HCT116 (cell line): ENCODE data around the gene TMEM212. TPM values are rescaled to one million over a fixed set of nuclear protein-coding genes. Genes with fewer than 3 reads are reported as not detected.

Source experiments
- ATAC-seq: fragments of 200-7000 bp; cut with Tn5 transposase; 2 replicates; pipeline ENCODE4 v1.9.1; 2020; ENCODE audit warnings: mild to moderate bottlenecking, moderate library complexity
- BruUV-seq: library from RNA; stranded (reverse); fragments of 400-500 nt; replicated peaks from 2 replicates; lab custom pipeline; 2021; lab: Mats Ljungman, UMichigan
- CTCF ChIA-PET: fragments of 300-600 bp; sonication (Branson Sonifier 250); formaldehyde crosslinking; loops from one replicate; lab custom pipeline; 2021; ENCODE audit warnings: antibody characterized with exemption; lab: Charles Lee
- POLR2A ChIA-PET: fragments of 300-600, 350-600 bp; sonication (Branson Sonifier 250); formaldehyde crosslinking; loops from one replicate; lab custom pipeline; 2021; ENCODE audit warnings: antibody characterized with exemption; lab: Charles Lee
- RAD21 ChIA-PET, 2 experiments: fragments of 300-600 bp; sonication (Branson Sonifier 250); formaldehyde crosslinking; loops; one replicate each; lab custom pipeline; 2023; ENCODE audit warnings: low total read pairs in 2 of 2; ENCODE audit not compliant: uncharacterized antibody in 2 of 2, unreplicated experiment in 2 of 2, low non-redundant PET in 1 of 2; lab: Charles Lee
- DNase-seq: peaks from one replicate; pipeline ENCODE4 v3.0.0-alpha.2; 2010; ENCODE audit warnings: low read depth, low spot score
- H2AFZ ChIP-seq: fragments of 200-600 bp; shearing (Covaris generic), sonication (generic); 2 replicates; pipeline ENCODE4 v1.6.1; 2017; ENCODE audit warnings: low read depth, mixed run types, mixed read lengths, antibody characterized with exemption, low read length; ENCODE audit not compliant: poor library complexity, severe bottlenecking
- H3K27ac ChIP-seq: 2 replicates; pipeline ENCODE4 v1.5.1; 2012; ENCODE audit warnings: low read depth, low read length
- H3K27me3 ChIP-seq: fragments of 200-600 bp; sonication (generic); 2 replicates; pipeline ENCODE4 v1.6.1; 2016; ENCODE audit warnings: mixed run types, low read length, mixed read lengths; ENCODE audit not compliant: insufficient read depth
- H3K36me3 ChIP-seq, 2 experiments: fragments of 200-500 bp in 1 of 2; fragments of 200-600 bp in 1 of 2; sonication (Bioruptor generic) in 1 of 2; sonication (generic) in 1 of 2; 2 replicates each; pipeline versions ENCODE4 v1.5.1 to v1.6.1; 2014 to 2016; ENCODE audit warnings: low read length in 2 of 2, inconsistent platforms in 1 of 2, mixed read lengths in 1 of 2, mixed run types in 1 of 2; ENCODE audit not compliant: insufficient read depth in 2 of 2, control insufficient read depth in 1 of 2
- H3K4me1 ChIP-seq, 2 experiments: fragments of 200-600 bp in 1 of 2; sonication (generic) in 1 of 2; 2 replicates each; pipeline versions ENCODE4 v1.5.1 to v1.6.1; 2012 to 2017; ENCODE audit warnings: low read length in 2 of 2, inconsistent platforms in 1 of 2, mild to moderate bottlenecking in 1 of 2, mixed read lengths in 1 of 2, mixed run types in 1 of 2, moderate library complexity in 1 of 2; ENCODE audit not compliant: insufficient read depth in 2 of 2, control insufficient read depth in 1 of 2
- H3K4me2 ChIP-seq: fragments of 200-600 bp; sonication (generic); 2 replicates; pipeline ENCODE4 v1.6.1; 2017; ENCODE audit warnings: mixed run types, low read length, mixed read lengths
- H3K4me3 ChIP-seq, 2 experiments: fragments of 200-600 bp in 1 of 2; sonication (generic) in 1 of 2; replicated peaks in 1 of 2; 2 replicates each; pipeline ENCODE4 v1.5.1; 2011 to 2016; ENCODE audit warnings: low read length in 2 of 2, control low read depth in 1 of 2, low read depth in 1 of 2, mild to moderate bottlenecking in 1 of 2, mixed read lengths in 1 of 2, mixed run types in 1 of 2
- H3K79me2 ChIP-seq: fragments of 200-600 bp; sonication (generic); 2 replicates; pipeline ENCODE4 v1.6.1; 2017; ENCODE audit warnings: mild to moderate bottlenecking, mixed run types, low read length, moderate library complexity, mixed read lengths; ENCODE audit not compliant: insufficient read depth
- H3K9ac ChIP-seq: fragments of 200-600 bp; sonication (generic); 2 replicates; pipeline ENCODE4 v1.6.1; 2016; ENCODE audit warnings: low read length, mixed read lengths
- H3K9me2 ChIP-seq: fragments of 200-600 bp; sonication (generic), shearing (Covaris generic); 2 replicates; pipeline ENCODE4 v1.6.1; 2017; ENCODE audit warnings: mixed run types, mild to moderate bottlenecking, moderate library complexity; ENCODE audit not compliant: insufficient read depth
- H3K9me3 ChIP-seq, 2 experiments: fragments of 200-500 bp in 1 of 2; fragments of 200-600 bp in 1 of 2; sonication (Bioruptor generic) in 1 of 2; sonication (generic) in 1 of 2; 2 replicates each; pipeline ENCODE4 v1.6.1; 2014 to 2017; ENCODE audit warnings: low read length in 2 of 2, mixed read lengths in 2 of 2, inconsistent platforms in 1 of 2, low read depth in 1 of 2, mild to moderate bottlenecking in 1 of 2, mixed run types in 1 of 2, moderate library complexity in 1 of 2; ENCODE audit not compliant: control insufficient read depth in 1 of 2, insufficient read depth in 1 of 2
- H4K20me1 ChIP-seq: fragments of 200-600 bp; sonication (generic), shearing (Covaris generic); 2 replicates; pipeline ENCODE4 v1.6.1; 2017; ENCODE audit warnings: mixed run types, mild to moderate bottlenecking, moderate library complexity; ENCODE audit not compliant: insufficient read depth
- ATF3 ChIP-seq: IDR thresholded peaks from 2 replicates; pipeline ENCODE4 v1.6.1; 2012
- CBX3 ChIP-seq: IDR thresholded peaks from 2 replicates; pipeline ENCODE4 v1.6.1; 2012; ENCODE audit warnings: low read depth
- CEBPB ChIP-seq: IDR thresholded peaks from 2 replicates; pipeline ENCODE4 v1.6.1; 2012; ENCODE audit warnings: low read depth
- CTCF ChIP-seq, 3 experiments: fragments of 200-600 bp in 1 of 3; sonication (generic) in 1 of 3; IDR thresholded peaks in 2 of 3; conservative IDR thresholded peaks in 1 of 3; 2 replicates each; pipeline ENCODE4 v1.5.1; 2012 to 2017; ENCODE audit warnings: low read depth in 2 of 3, low read length in 2 of 3, antibody characterized with exemption in 1 of 3, borderline replicate concordance in 1 of 3, control low read depth in 1 of 3, mild to moderate bottlenecking in 1 of 3, mixed read lengths in 1 of 3, mixed run types in 1 of 3, moderate library complexity in 1 of 3; ENCODE audit not compliant: insufficient read depth in 1 of 3
- EGR1 ChIP-seq: IDR thresholded peaks from 2 replicates; pipeline ENCODE4 v1.6.1; 2012; ENCODE audit warnings: low read depth
- RAD21 ChIP-seq: IDR thresholded peaks from 2 replicates; pipeline ENCODE4 v1.6.1; 2012; ENCODE audit warnings: low read depth, mild to moderate bottlenecking
- SP1 ChIP-seq: IDR thresholded peaks from 2 replicates; pipeline ENCODE4 v1.6.1; 2012; ENCODE audit warnings: low read depth
- TCF7L2 ChIP-seq: IDR thresholded peaks from 2 replicates; pipeline ENCODE4 v1.7.0; 2011; ENCODE audit warnings: borderline replicate concordance, inconsistent platforms; ENCODE audit not compliant: insufficient read depth, insufficient read length; ENCODE audit errors: extremely low read depth
- YY1 ChIP-seq: IDR thresholded peaks from 2 replicates; pipeline ENCODE4 v1.6.1; 2011; ENCODE audit warnings: low read length, low read depth, moderate library complexity, mild to moderate bottlenecking; ENCODE audit not compliant: insufficient replicate concordance; ENCODE audit errors: extremely low read depth
- ZBTB33 ChIP-seq: IDR thresholded peaks from 2 replicates; pipeline ENCODE4 v1.6.1; 2011; ENCODE audit warnings: mild to moderate bottlenecking, low read length, moderate library complexity; ENCODE audit not compliant: insufficient replicate concordance; ENCODE audit errors: extremely low read depth
- ZFX ChIP-seq: fragments of 450-650 bp; IDR thresholded peaks from 2 replicates; pipeline ENCODE4 v1.6.1; 2017
- intact Hi-C: fragments of 100-400 bp; cut with micrococcal nuclease; formaldehyde crosslinking; loops from 2 replicates; pipeline ENCODE4 v1.10.0; 2022
- total RNA-seq: library from RNA; stranded (reverse); gene quantifications from one replicate; pipeline ENCODE4 v1.2.1, GENCODE V29; 2021; ENCODE audit not compliant: unreplicated experiment

Gene TMEM212
- total RNA-seq, 1 experiment from 2014 or later = not detected

GRCh38 chr3:171824116-171824515 is 19.0 kb upstream of the TMEM212 start (continued):
- TF ChIP-seq CEBPB = no peak
- no peak for TF ChIP-seq ATF3
- TF ChIP-seq ZBTB33 = no peak

GRCh38 chr3:171824824-171825221 is 18.3 kb upstream of the TMEM212 start:
- Histone ChIP-seq H3K27me3 (no peaks in the 10 kb centered on the region), H3K9me3 (no peaks in the 10 kb centered on the region), H4K20me1 (no peaks in the 10 kb centered on the region), H3K4me1 (peaks cover 0 to 1% of the 10 kb centered on the region in 2 experiments; a peak in 1 of 4 replicates), H3K4me3 (no peak overlapping the region), H3K9me2 (no peaks in the 10 kb centered on the region), H3K36me3 (no peaks in the 10 kb centered on the region), H3K27ac (no peak overlapping the region), H2AFZ (no peak overlapping the region), H3K79me2 (no peaks in the 10 kb centered on the region), H3K9ac (no peak overlapping the region), H3K4me2 (no peak overlapping the region)
- TF ChIP-seq RAD21 = no peak
- no peak for TF ChIP-seq ATF3
- TF ChIP-seq YY1 = no peak
- TF ChIP-seq CTCF (IDR thresholded peaks at IDR 0.05 in 2 of 3, conservative IDR thresholded peaks at IDR 0.05 in 1 of 3; ENCODE audit: borderline replicate concordance in 1 of 3, insufficient read depth in 1 of 3, low read depth in 2 of 3, low read length in 2 of 3) = no peak
- TF ChIP-seq ZFX = no peak
- TF ChIP-seq CBX3 = no peak
- TF ChIP-seq EGR1 = no peak
- TF ChIP-seq TCF7L2 = no peak
- TF ChIP-seq SP1 = no peak
- ATAC-seq = no peak
- intact Hi-C loops = no loop called here
- RAD21 ChIA-PET = no interaction called here
- POLR2A ChIA-PET = no interaction called here
- DNase-seq = no peak
- CTCF ChIA-PET = no interaction called here
- no TSS peak for BruUV-seq
